PC-3 (cell line): ENCODE measurements around the gene UBE2E2. TPM values are rescaled to one million over a fixed set of nuclear protein-coding genes. Genes with fewer than 3 reads are reported as not detected.

Source experiments
- ATAC-seq: fragments of 200-7000 bp; cut with Tn5 transposase; 2 replicates; pipeline ENCODE4 v1.9.1; 2020; ENCODE audit warnings: mild to moderate bottlenecking, moderate library complexity
- BruUV-seq: library from RNA; stranded (reverse); fragments of 400-500 nt; replicated peaks from 2 replicates; lab custom pipeline; 2021; lab: Mats Ljungman, UMichigan
- CTCF ChIA-PET: fragments of 300-600 bp; sonication (Branson Sonifier 250); formaldehyde crosslinking; loops from one replicate; lab custom pipeline; 2022; ENCODE audit warnings: antibody characterized with exemption; lab: Charles Lee
- POLR2A ChIA-PET: fragments of 300-600 bp; sonication (Branson Sonifier 250); formaldehyde crosslinking; loops from one replicate; lab custom pipeline; 2022; ENCODE audit warnings: antibody characterized with exemption; ENCODE audit not compliant: unreplicated experiment; lab: Charles Lee
- DNase-seq: peaks from one replicate; pipeline ENCODE4 v3.0.0-alpha.2; 2015
- H2AFZ ChIP-seq: fragments of 300-600 bp; sonication (generic); 2 replicates; pipeline ENCODE4 v1.6.0; 2016; ENCODE audit warnings: antibody characterized with exemption, low read length
- H3F3A ChIP-seq: fragments of 300-600 bp; sonication (generic); one replicate; pipeline ENCODE4 v1.6.0; 2017; ENCODE audit warnings: antibody characterized with exemption, low read length, control low read depth, mild to moderate bottlenecking; ENCODE audit not compliant: unreplicated experiment
- H3K27ac ChIP-seq: fragments of 300-600 bp; sonication (generic); 2 replicates; pipeline ENCODE4 v1.5.1; 2016; ENCODE audit warnings: mild to moderate bottlenecking, low read length
- H3K27me3 ChIP-seq: fragments of 300-600 bp; sonication (generic); 2 replicates; pipeline ENCODE4 v1.6.1; 2016; ENCODE audit warnings: low read length, mixed read lengths
- H3K36me3 ChIP-seq: fragments of 300-600 bp; sonication (generic); 2 replicates; pipeline ENCODE4 v1.6.1; 2016; ENCODE audit warnings: low read depth, mixed run types, low read length, mixed read lengths
- H3K4me1 ChIP-seq: fragments of 300-600 bp; sonication (generic); 2 replicates; pipeline ENCODE4 v1.5.1; 2016; ENCODE audit warnings: low read length; ENCODE audit not compliant: insufficient read depth
- H3K4me2 ChIP-seq: fragments of 300-600 bp; sonication (generic); 2 replicates; pipeline ENCODE4 v1.6.0; 2016; ENCODE audit warnings: low read length
- H3K4me3 ChIP-seq: fragments of 300-600 bp; sonication (generic); 2 replicates; pipeline ENCODE4 v1.5.1; 2016; ENCODE audit warnings: mild to moderate bottlenecking, low read length, mixed read lengths
- H3K79me2 ChIP-seq: fragments of 300-600 bp; sonication (generic); 2 replicates; pipeline ENCODE4 v1.6.1; 2017; ENCODE audit warnings: low read length, mixed read lengths
- H3K9ac ChIP-seq: fragments of 300-600 bp; sonication (generic); 2 replicates; pipeline ENCODE4 v1.6.0; 2016; ENCODE audit warnings: mild to moderate bottlenecking, low read length
- H3K9me2 ChIP-seq: fragments of 300-600 bp; sonication (generic); replicated peaks from 2 replicates; pipeline ENCODE4 v1.6.1; 2016; ENCODE audit warnings: mixed run types, low read length, mixed read lengths
- H3K9me3 ChIP-seq: fragments of 300-600 bp; sonication (generic); 2 replicates; pipeline ENCODE4 v1.6.1; 2016; ENCODE audit warnings: low read length, mixed read lengths
- H4K20me1 ChIP-seq: fragments of 300-600 bp; sonication (generic); 2 replicates; pipeline ENCODE4 v1.6.1; 2016; ENCODE audit warnings: low read length, mixed read lengths
- CTCF ChIP-seq: fragments of 300-600 bp; sonication (generic); conservative IDR thresholded peaks from 2 replicates; pipeline ENCODE4 v1.5.1; 2017; ENCODE audit warnings: antibody characterized with exemption, low read depth, mild to moderate bottlenecking, low read length
- EZH2 ChIP-seq: fragments of 300-600 bp; sonication (generic); IDR thresholded peaks from one replicate; pipeline ENCODE4 v1.6.1; 2017; ENCODE audit warnings: antibody characterized with exemption, mild to moderate bottlenecking, low read length; ENCODE audit not compliant: unreplicated experiment
- EZH2phosphoT487 ChIP-seq: fragments of 300-600 bp; sonication (generic); IDR thresholded peaks from 2 replicates; pipeline ENCODE4 v1.6.1; 2018; ENCODE audit warnings: mild to moderate bottlenecking, antibody characterized with exemption, low read length, borderline replicate concordance
- intact Hi-C: fragments of 100-400 bp; cut with micrococcal nuclease; formaldehyde crosslinking; loops from 2 replicates; pipeline ENCODE4 v1.9.0; 2023
- total RNA-seq: library from RNA; depleted of rRNA; stranded (reverse); fragments of >200 nt; gene quantifications from 2 replicates; pipeline ENCODE4 v1.2.3, GENCODE V29; 2014

The UBE2E2 gene
- total RNA-seq, 1 experiment from 2014 or later, result 25.6 TPM

GRCh38 chr3:23263796-23264195 lies 60.7 kb downstream of the UBE2E2 start:
- Histone ChIP-seq H3K9me3 (no peaks in the 10 kb centered on the region), H3F3A (no peaks in the 10 kb centered on the region), H3K27me3 (no peaks in the 10 kb centered on the region), H3K9ac (no peak overlapping the region), H3K79me2 (peaks cover 52% of the 10 kb centered on the region), H4K20me1 (no peaks in the 10 kb centered on the region), H3K4me3 (no peak overlapping the region), H3K27ac (peak overlapping the region; percentile 38), H3K9me2 (no peaks in the 10 kb centered on the region), H2AFZ (no peak overlapping the region), H3K4me2 (peak overlapping the region; percentile 21), H3K4me1 (peaks cover 25% of the 10 kb centered on the region), H3K36me3 (no peaks in the 10 kb centered on the region)
- ChIA-PET POLR2A (no interaction called here), CTCF (no interaction called here)
- intact Hi-C loops, result no loop called here
- DNase-seq, result peak; percentile 64
- BruUV-seq, result no TSS peak
- ATAC-seq, result peak; percentile 77
- TF ChIP-seq EZH2 (no peak), EZH2phosphoT487 (no peak), CTCF (no peak)

GRCh38 chr3:23264413-23264812 lies 61.3 kb downstream of the UBE2E2 start:
- intact Hi-C loops, result no loop called here
- ChIA-PET POLR2A (no interaction called here), CTCF (no interaction called here)
- peaks cover 46% of the 10 kb centered on the region for H3K79me2 ChIP-seq
- H3K9me3 ChIP-seq, result no peaks in the 10 kb centered on the region
- no peak overlapping the region for H3K9ac ChIP-seq
- no TSS peak for BruUV-seq
- TF ChIP-seq EZH2, result no peak
- DNase-seq (peak; percentile 79), ATAC-seq (peak; percentile 79)
- H3K4me1 ChIP-seq, result peaks cover 25% of the 10 kb centered on the region
- no peaks in the 10 kb centered on the region for H3F3A ChIP-seq
- H2AFZ ChIP-seq, result no peak overlapping the region
- H3K4me3 ChIP-seq, result no peak overlapping the region
- H3K36me3 ChIP-seq, result no peaks in the 10 kb centered on the region
- peak overlapping the region; percentile 21 for H3K4me2 ChIP-seq
- H3K27ac ChIP-seq, result peak overlapping the region; percentile 38; the same call in 1 of the 2 replicates
- H3K9me2 ChIP-seq, result no peaks in the 10 kb centered on the region
- no peaks in the 10 kb centered on the region for H3K27me3 ChIP-seq
- no peaks in the 10 kb centered on the region for H4K20me1 ChIP-seq

GRCh38 chr3:23270423-23270822 lies 67.3 kb downstream of the UBE2E2 start:
- Histone ChIP-seq H3F3A (no peaks in the 10 kb centered on the region), H3K36me3 (no peaks in the 10 kb centered on the region; the same call in 1 of the 2 replicates), H3K79me2 (peaks cover 21% of the 10 kb centered on the region), H3K27ac (no peak overlapping the region), H3K4me2 (no peak overlapping the region), H3K9me3 (no peaks in the 10 kb centered on the region), H3K4me1 (peaks cover 14% of the 10 kb centered on the region), H3K9ac (no peak overlapping the region), H3K27me3 (no peaks in the 10 kb centered on the region), H3K9me2 (no peaks in the 10 kb centered on the region), H2AFZ (no peak overlapping the region), H4K20me1 (no peaks in the 10 kb centered on the region), H3K4me3 (no peak overlapping the region)
- ChIA-PET POLR2A (no interaction called here), CTCF (no interaction called here)
- BruUV-seq, result no TSS peak
- TF ChIP-seq EZH2phosphoT487, result no peak
- TF ChIP-seq EZH2, result no peak
- no peak for TF ChIP-seq CTCF
- DNase-seq, result no peak
- no peak for ATAC-seq
- intact Hi-C loops, result loop anchor here (5.0 kb wide), 1 partner anchor 348 kb away; no protein-coding TSS in a partner anchor
